Mammary epithelial cell (primary cell): ENCODE results near the gene ADORA2A.

Source experiments
- CTCF ChIP-seq, 2 donors: IDR thresholded peaks in 1 of 2; conservative IDR thresholded peaks in 1 of 2; 2 replicates each; pipeline ENCODE4 v1.5.1; 2011 to 2012; ENCODE audit warnings: inconsistent platforms in 2 of 2, low read length in 2 of 2, mild to moderate bottlenecking in 2 of 2, control low read depth in 1 of 2, low read depth in 1 of 2; ENCODE audit not compliant: insufficient read depth in 1 of 2; ENCODE audit errors: extremely low read depth in 1 of 2
- EZH2 ChIP-seq: IDR thresholded peaks from 2 replicates; pipeline ENCODE4 v1.6.1; 2012; ENCODE audit warnings: low read length, inconsistent platforms, borderline replicate concordance

GRCh38 chr22:24426851-24427499, 424 bp upstream of the ADORA2A start:
- no peak for TF ChIP-seq CTCF (conservative IDR thresholded peaks at IDR 0.05 in 1 of 2, IDR thresholded peaks at IDR 0.05 in 1 of 2; ENCODE audit: extremely low read depth in 1 of 2, insufficient read depth in 1 of 2, low read depth in 1 of 2, low read length in 2 of 2)
- no peak for TF ChIP-seq EZH2
